ENCODE results near the gene FEZ2. TPM values are rescaled to one million over a fixed set of nuclear protein-coding genes. Genes with fewer than 3 reads are reported as not detected.
A peak's percentile ranks its signal among the peaks of the same experiment; 100 is the strongest.

FEZ2 gene
- total RNA-seq, 1 experiment from 2014 or later = 47.6 TPM

DNA sequence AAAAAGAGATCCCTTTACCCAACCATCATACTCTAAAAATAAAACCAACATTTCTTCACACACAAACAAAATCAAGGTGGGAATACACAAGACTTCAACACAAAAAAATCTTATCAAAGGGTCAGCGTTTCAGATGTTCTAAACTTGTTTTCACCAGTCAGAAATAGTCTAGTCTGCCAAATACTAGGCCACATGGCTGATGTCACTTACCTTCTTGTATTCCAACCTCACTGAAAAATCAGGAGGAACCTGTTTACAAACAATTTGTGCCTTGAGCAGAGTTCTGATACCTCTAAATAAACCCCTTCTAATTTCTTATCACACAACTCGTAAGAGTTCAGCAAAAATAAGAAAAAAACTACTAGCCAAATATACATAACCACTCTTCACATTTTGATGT is 20.1 kb downstream of the FEZ2 start:
- Mint-ChIP-seq H3K9me3 (ENCODE audit: low read depth, unreplicated experiment) (no peaks in the 10 kb centered on the region), H3K4me1 (ENCODE audit: low read depth, unreplicated experiment) (peaks cover 20% of the 10 kb centered on the region), H3K27me3 (ENCODE audit: unreplicated experiment) (no peaks in the 10 kb centered on the region), H3K36me3 (ENCODE audit: insufficient read depth, unreplicated experiment) (peaks cover 28% of the 10 kb centered on the region), H3K4me3 (ENCODE audit: low read depth, unreplicated experiment) (no peak overlapping the region), H3K27ac (ENCODE audit: unreplicated experiment) (peak overlapping the region; percentile 85)
- CTCF ChIA-PET = no interaction called here
- no TSS peak for BruUV-seq (replicated peaks)
- TF ChIP-seq, protein P1, sequence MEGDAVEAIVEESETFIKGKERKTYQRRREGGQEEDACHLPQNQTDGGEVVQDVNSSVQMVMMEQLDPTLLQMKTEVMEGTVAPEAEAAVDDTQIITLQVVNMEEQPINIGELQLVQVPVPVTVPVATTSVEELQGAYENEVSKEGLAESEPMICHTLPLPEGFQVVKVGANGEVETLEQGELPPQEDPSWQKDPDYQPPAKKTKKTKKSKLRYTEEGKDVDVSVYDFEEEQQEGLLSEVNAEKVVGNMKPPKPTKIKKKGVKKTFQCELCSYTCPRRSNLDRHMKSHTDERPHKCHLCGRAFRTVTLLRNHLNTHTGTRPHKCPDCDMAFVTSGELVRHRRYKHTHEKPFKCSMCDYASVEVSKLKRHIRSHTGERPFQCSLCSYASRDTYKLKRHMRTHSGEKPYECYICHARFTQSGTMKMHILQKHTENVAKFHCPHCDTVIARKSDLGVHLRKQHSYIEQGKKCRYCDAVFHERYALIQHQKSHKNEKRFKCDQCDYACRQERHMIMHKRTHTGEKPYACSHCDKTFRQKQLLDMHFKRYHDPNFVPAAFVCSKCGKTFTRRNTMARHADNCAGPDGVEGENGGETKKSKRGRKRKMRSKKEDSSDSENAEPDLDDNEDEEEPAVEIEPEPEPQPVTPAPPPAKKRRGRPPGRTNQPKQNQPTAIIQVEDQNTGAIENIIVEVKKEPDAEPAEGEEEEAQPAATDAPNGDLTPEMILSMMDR (IDR thresholded peaks at IDR 0.05; ENCODE audit: unreplicated experiment) = no peak
- intact Hi-C loops (cut with micrococcal nuclease; ENCODE audit: unreplicated experiment) = loop anchor here (2.0 kb wide), 1 partner anchor 15 kb away; no protein-coding TSS in a partner anchor
- DNase-seq = no peak

DNA sequence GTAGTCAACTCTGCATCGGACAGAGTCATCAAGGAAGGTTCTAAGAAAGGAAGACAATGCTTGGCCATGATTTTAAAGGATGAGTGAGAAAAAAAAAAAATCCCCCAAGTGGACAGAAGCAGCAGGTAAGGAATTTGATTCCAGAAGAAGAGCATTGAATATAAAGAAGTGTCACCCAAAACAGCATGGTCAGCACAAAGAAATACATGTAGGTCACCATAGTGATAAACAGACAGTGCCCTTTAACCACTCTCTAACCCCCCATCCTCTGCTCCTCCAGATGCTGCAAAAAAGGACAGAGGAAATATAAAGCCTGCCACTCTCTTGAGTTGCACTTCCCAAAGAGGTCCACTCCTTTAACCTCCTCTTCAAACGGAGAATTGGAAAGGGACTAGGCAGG is 23.4 kb downstream of the FEZ2 start:
- Mint-ChIP-seq H3K27me3 (ENCODE audit: unreplicated experiment) (no peaks in the 10 kb centered on the region), H3K27ac (ENCODE audit: unreplicated experiment) (no peak overlapping the region), H3K9me3 (ENCODE audit: low read depth, unreplicated experiment) (no peaks in the 10 kb centered on the region), H3K4me1 (ENCODE audit: low read depth, unreplicated experiment) (peaks cover 20% of the 10 kb centered on the region), H3K4me3 (ENCODE audit: low read depth, unreplicated experiment) (no peak overlapping the region), H3K36me3 (ENCODE audit: insufficient read depth, unreplicated experiment) (peaks cover 26% of the 10 kb centered on the region)
- TF ChIP-seq, protein P1 (IDR thresholded peaks at IDR 0.05; ENCODE audit: unreplicated experiment) = no peak
- BruUV-seq (replicated peaks) = no TSS peak
- no peak for DNase-seq
- CTCF ChIA-PET = no interaction called here
- intact Hi-C loops (cut with micrococcal nuclease; ENCODE audit: unreplicated experiment) = no loop called here

DNA sequence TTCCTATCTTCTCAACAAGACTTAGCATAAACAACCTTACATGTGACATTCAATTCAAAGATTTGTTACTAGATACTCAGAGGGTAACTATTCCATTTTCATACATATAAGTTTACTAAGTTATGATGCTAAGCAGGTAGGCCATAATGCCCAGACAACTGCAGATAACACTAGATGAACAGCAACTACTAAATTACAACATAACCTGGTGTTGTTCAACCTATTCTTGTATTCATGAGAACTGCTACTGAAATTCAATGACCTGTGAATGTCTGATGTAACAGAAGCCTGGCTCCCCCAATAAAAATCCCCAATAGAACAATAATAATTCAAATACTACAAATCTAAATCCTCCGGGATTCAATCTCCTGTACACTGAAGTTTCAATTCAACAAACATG is 24.8 kb downstream of the FEZ2 start:
- Mint-ChIP-seq H3K27ac (ENCODE audit: unreplicated experiment) (no peak overlapping the region), H3K27me3 (ENCODE audit: unreplicated experiment) (no peaks in the 10 kb centered on the region), H3K36me3 (ENCODE audit: insufficient read depth, unreplicated experiment) (peaks cover 16% of the 10 kb centered on the region), H3K9me3 (ENCODE audit: low read depth, unreplicated experiment) (no peaks in the 10 kb centered on the region), H3K4me3 (ENCODE audit: low read depth, unreplicated experiment) (no peak overlapping the region), H3K4me1 (ENCODE audit: low read depth, unreplicated experiment) (peaks cover 16% of the 10 kb centered on the region)
- TF ChIP-seq, protein P1 (IDR thresholded peaks at IDR 0.05; ENCODE audit: unreplicated experiment) = no peak
- BruUV-seq (replicated peaks) = no TSS peak
- no peak for DNase-seq
- CTCF ChIA-PET = no interaction called here
- intact Hi-C loops (cut with micrococcal nuclease; ENCODE audit: unreplicated experiment) = no loop called here

DNA sequence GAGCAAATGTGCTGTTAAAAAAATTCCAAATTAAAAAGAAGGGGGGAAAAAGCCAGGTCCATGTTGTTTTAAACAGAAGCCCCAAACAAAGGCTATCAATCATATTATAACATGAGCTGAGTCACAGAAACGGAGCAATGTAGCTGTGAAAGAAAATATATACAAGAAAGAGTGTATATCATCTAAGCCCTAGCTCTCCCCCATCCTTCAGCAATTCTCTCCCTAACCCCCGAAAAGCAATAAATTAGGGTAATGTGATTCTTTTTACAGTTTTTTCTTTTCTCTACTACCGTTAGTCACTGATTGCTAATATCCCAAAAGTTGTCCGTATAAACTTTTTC is 25.3 kb downstream of the FEZ2 start:
- no peaks in the 10 kb centered on the region for H3K27me3 Mint-ChIP-seq (ENCODE audit: unreplicated experiment)
- BruUV-seq (replicated peaks) = no TSS peak
- intact Hi-C loops (cut with micrococcal nuclease; ENCODE audit: unreplicated experiment) = no loop called here
- peaks cover 11% of the 10 kb centered on the region for H3K36me3 Mint-ChIP-seq (ENCODE audit: insufficient read depth, unreplicated experiment)
- TF ChIP-seq, protein P1 (IDR thresholded peaks at IDR 0.05; ENCODE audit: unreplicated experiment) = no peak
- H3K9me3 Mint-ChIP-seq (ENCODE audit: low read depth, unreplicated experiment) = no peaks in the 10 kb centered on the region
- H3K27ac Mint-ChIP-seq (ENCODE audit: unreplicated experiment) = no peak overlapping the region
- no peak overlapping the region for H3K4me3 Mint-ChIP-seq (ENCODE audit: low read depth, unreplicated experiment)
- CTCF ChIA-PET = no interaction called here
- H3K4me1 Mint-ChIP-seq (ENCODE audit: low read depth, unreplicated experiment) = peaks cover 17% of the 10 kb centered on the region
- DNase-seq = no peak
